Psoas muscle (tissue), 8 donors: Measurements from ENCODE around the gene ISOC2. TPM values are rescaled to one million over a fixed set of nuclear protein-coding genes. Genes with fewer than 3 reads are reported as not detected.

Experiments
- ATAC-seq, 4 donors: fragments of 200-7000 bp; cut with Tn5 transposase; one replicate each; pipeline ENCODE4 v1.9.1; 2020; ENCODE audit warnings: moderate library complexity in 3 of 4, mild to moderate bottlenecking in 2 of 4
- DNase-seq, 2 donors: peaks; one replicate each; pipeline ENCODE4 v3.0.0-alpha.2; 2020
- H3K27ac ChIP-seq: fragments of 200-600 bp; one replicate; pipeline ENCODE4 v1.8.0; 2022
- H3K27me3 ChIP-seq, 3 donors: fragments of 200-600 bp in 1 of 3; one replicate each; pipeline versions ENCODE4 v1.6.1 to v1.8.0; 2013 to 2022; ENCODE audit warnings: low read length in 2 of 3, mild to moderate bottlenecking in 2 of 3, moderate library complexity in 1 of 3; ENCODE audit not compliant: insufficient read depth in 3 of 3
- H3K36me3 ChIP-seq, 2 donors: fragments of 200-600 bp in 1 of 2; one replicate each; pipeline versions ENCODE4 v1.6.1 to v1.8.0; 2013 to 2022; ENCODE audit warnings: low read depth in 1 of 2, mild to moderate bottlenecking in 1 of 2, moderate library complexity in 1 of 2; ENCODE audit not compliant: insufficient read depth in 1 of 2
- H3K4me1 ChIP-seq: fragments of 200-600 bp; one replicate; pipeline ENCODE4 v1.8.0; 2022
- H3K4me3 ChIP-seq: fragments of 200-600 bp; one replicate; pipeline ENCODE4 v1.8.0; 2022; ENCODE audit warnings: mild to moderate bottlenecking
- H3K9me3 ChIP-seq: fragments of 200-600 bp; one replicate; pipeline ENCODE4 v1.8.0; 2022
- CTCF ChIP-seq: fragments of 200-600 bp; IDR thresholded peaks from one replicate; pipeline ENCODE4 v1.8.0; 2022; ENCODE audit warnings: antibody characterized with exemption
- WGBS, 3 donors: extraction: QIAGEN DNeasy Blood & Tissue Kit; methylation state at CpG; one replicate each; pipeline versions ENCODE4 v1.1.6 to v1.1.7; 2013; 5-methylcytosine and 5-hydroxymethylcytosine counted together
- intact Hi-C, 2 donors: fragments of 100-400 bp; cut with DNase I; formaldehyde crosslinking; loops; one replicate each; pipeline versions ENCODE4 v1.11.0 to v1.14.2; 2022
- polyA plus RNA-seq, 3 donors: library from polyadenylated mRNA; stranded (reverse); fragments of 200-250 nt; gene quantifications; one replicate each; pipeline ENCODE4 v1.2.3, GENCODE V29; 2013
- total RNA-seq, 4 donors: library from RNA; stranded (reverse); fragmentation: NEBNext Ultra II Directional in 2 of 4; extraction: Animal tissue kit (Norgen Biotek cat#: 25700) in 2 of 4; gene quantifications; one replicate each; pipeline versions ENCODE4 v1.2.1 to v1.2.4, GENCODE V29; 2021 to 2023
- donor health status: healthy with polysubstance abuse.
- donor health status: DM: no; HTN: no; CAD: no; lungs with moderate emphysema.
- donor health status: Bipolar disorder and iron deficiency.
- donor health status: healthy.
- donor health status: DM: yes; HTN: yes; CAD: no.
- donor health status: DM: no; HTN: no; CAD: no.
- donor health status: DM: no; HTN: no; CAD: no.
- donor health status: DM: yes; HTN: yes; CAD: no.

Gene ISOC2
- total and polyA plus RNA-seq, 7 donors, result 32.0 to 177 (median 78.0) TPM

GRCh38 chr19:55473225-55474012, 12.0 kb upstream of the ISOC2 start:
- Histone ChIP-seq H3K36me3 (no peaks in the 10 kb centered on the region), H3K9me3 (no peaks in the 10 kb centered on the region), H3K4me1 (peaks cover 18% of the 10 kb centered on the region), H3K4me3 (no peak overlapping the region), H3K27me3 (no peaks in the 10 kb centered on the region), H3K27ac (no peak overlapping the region)
- intact Hi-C loops, result no loop called here
- TF ChIP-seq CTCF, result no peak
- ATAC-seq (no peak), DNase-seq (no peak)
- WGBS, 3 donors, result 46 to 58% (median 58%) methylated on average over 16 of the region's 16 CpGs

GRCh38 chr19:55472463-55472862, 11.0 kb upstream of the ISOC2 start:
- no peaks in the 10 kb centered on the region for H3K9me3 ChIP-seq
- intact Hi-C loops, result no loop called here
- no peaks in the 10 kb centered on the region for H3K27me3 ChIP-seq
- DNase-seq, result no peak
- no peak for ATAC-seq
- 68 to 79% (median 74%) methylated on average over 8 of the region's 8 CpGs for WGBS, 3 donors
- no peaks in the 10 kb centered on the region for H3K36me3 ChIP-seq
- H3K27ac ChIP-seq, result no peak overlapping the region
- no peak overlapping the region for H3K4me3 ChIP-seq
- H3K4me1 ChIP-seq, result peaks cover 8% of the 10 kb centered on the region
- TF ChIP-seq CTCF, result no peak

- TF ChIP-seq CTCF, result no peak
Measured at GRCh38 chr19:55471266-55471665, 9.8 kb upstream of the ISOC2 start.

GRCh38 chr19:55468054-55468393, 6.6 kb upstream of the ISOC2 start:
- TF ChIP-seq CTCF, result no peak
- DNase-seq (no peak), ATAC-seq (peak in 1 of 4 donors; percentile 13)
- 18 to 22% (median 20%) methylated on average over 4 of the region's 4 CpGs for WGBS, 3 donors
- Histone ChIP-seq H3K27me3 (no peaks in the 10 kb centered on the region), H3K9me3 (no peaks in the 10 kb centered on the region), H3K4me1 (no peaks in the 10 kb centered on the region), H3K27ac (no peak overlapping the region), H3K4me3 (no peak overlapping the region), H3K36me3 (no peaks in the 10 kb centered on the region)
- intact Hi-C loops, result loop anchor here (5.0 kb wide), 2 partner anchors 34 to 164 kb away; no protein-coding TSS in a partner anchor

More at GRCh38 chr19:55471266-55471665, 9.8 kb upstream of the ISOC2 start:
- no peak overlapping the region for H3K27ac ChIP-seq
- no peaks in the 10 kb centered on the region for H3K27me3 ChIP-seq
- no peak overlapping the region for H3K4me3 ChIP-seq
- H3K9me3 ChIP-seq, result no peaks in the 10 kb centered on the region
- 82 to 84% (median 83%) methylated on average over 13 of the region's 13 CpGs for WGBS, 3 donors
- peaks cover 5% of the 10 kb centered on the region for H3K4me1 ChIP-seq
- intact Hi-C loops, result no loop called here
- DNase-seq (no peak), ATAC-seq (no peak)
- no peaks in the 10 kb centered on the region for H3K36me3 ChIP-seq
